ENCODE results near the gene NPEPL1.

- TF ChIP-seq CTCF (IDR thresholded peaks at IDR 0.05; ENCODE audit: extremely low read depth in 1 of 2, insufficient read depth in 1 of 2, low read depth in 1 of 2, low read length in 2 of 2) (no peak), POLR2AphosphoS5 (IDR thresholded peaks at IDR 0.05; ENCODE audit: insufficient read depth, low read depth, low read length) (no peak)
Observed at GRCh38 chr20:58754584-58754983, 62.0 kb downstream of the NPEPL1 start.

All from endothelial cell of umbilical vein (primary cell).